Esophagus squamous epithelium (tissue), 5 donors: ENCODE data around the gene CAMK1D. TPM values are rescaled to one million over a fixed set of nuclear protein-coding genes. Genes with fewer than 3 reads are reported as not detected.

Experiments
- DNase-seq: peaks from one replicate; lab custom pipeline; 2025; lab: John Stamatoyannopoulos, UW
- H3K27ac ChIP-seq, 4 donors: fragments of 200-600 bp; sonication (generic); one replicate each; pipeline ENCODE4 v1.5.1; 2016 to 2019; ENCODE audit warnings: mild to moderate bottlenecking in 1 of 4
- H3K27me3 ChIP-seq, 4 donors: fragments of 200-600 bp; sonication (generic); 1 replicate in 3 of 4; 2 replicates in 1 of 4; pipeline versions ENCODE4 v1.5.1 to v1.6.0; 2017 to 2021; ENCODE audit warnings: antibody characterized with exemption in 1 of 4
- H3K36me3 ChIP-seq, 3 donors: fragments of 200-600 bp; sonication (generic); one replicate each; pipeline ENCODE4 v1.5.1; 2016 to 2019
- H3K4me1 ChIP-seq, 3 donors: fragments of 200-600 bp; sonication (generic); one replicate each; pipeline ENCODE4 v1.5.1; 2017 to 2019
- H3K4me3 ChIP-seq, 4 donors: fragments of 200-600 bp; sonication (generic); 1 replicate in 3 of 4; 2 replicates in 1 of 4; pipeline ENCODE4 v1.5.1; 2016 to 2019; ENCODE audit warnings: mild to moderate bottlenecking in 2 of 4, moderate library complexity in 1 of 4
- H3K9me3 ChIP-seq, 3 donors: fragments of 200-600 bp; sonication (generic); one replicate each; pipeline ENCODE4 v1.5.1; 2016 to 2019
- CTCF ChIP-seq, 6 experiments: fragments of 450-650 bp in 4 of 6; fragments of 200-600 bp in 2 of 6; sonication (generic) in 2 of 6; IDR thresholded peaks; one replicate each; pipeline ENCODE4 v1.5.1; 2016 to 2019; ENCODE audit warnings: antibody characterized with exemption in 6 of 6, mild to moderate bottlenecking in 4 of 6, moderate library complexity in 4 of 6
- POLR2A ChIP-seq, 4 donors: fragments of 450-650 bp; IDR thresholded peaks; one replicate each; pipeline ENCODE4 v1.6.1; 2017; ENCODE audit warnings: antibody characterized with exemption in 4 of 4, mild to moderate bottlenecking in 4 of 4, moderate library complexity in 3 of 4
- WGBS, 2 donors: methylation state at CpG; one replicate each; pipeline ENCODE4 v1.1.5; 2018; 5-methylcytosine and 5-hydroxymethylcytosine counted together
- intact Hi-C: fragments of 100-400 bp; cut with DNase I; formaldehyde crosslinking; loops from one replicate; pipeline ENCODE4 v1.15.0; 2022
- total RNA-seq, 4 donors: library from RNA; depleted of rRNA; stranded (reverse); fragments of >200 nt; gene quantifications; one replicate each; pipeline ENCODE4 v1.1.0, GENCODE V29; 2016
- donor health status: DM: yes; HTN: yes; CAD: no.

The CAMK1D gene
- total RNA-seq, 4 donors from 2014 or later, result 3.8 to 11.8 (median 9.9) TPM

- intact Hi-C loops, result no loop called here
- Histone ChIP-seq H3K4me1 (peaks cover 0 to 5% (median 0%) of the 10 kb centered on the region in 3 donors), H3K27me3 (no peaks in the 10 kb centered on the region), H3K36me3 (no peaks in the 10 kb centered on the region), H3K27ac (no peak overlapping the region), H3K9me3 (no peaks in the 10 kb centered on the region), H3K4me3 (no peak overlapping the region)
- TF ChIP-seq POLR2A (IDR thresholded peaks at IDR 0.05), result no peak
- TF ChIP-seq CTCF (IDR thresholded peaks at IDR 0.05), result no peak
- no peak for DNase-seq
- WGBS, 2 donors, result 60 to 68% methylated on average over 6 of the region's 6 CpGs
These were observed 8.4 kb upstream of the CAMK1D start for GRCh38 chr10:12340937-12341336.

GRCh38 chr10:12341526-12341925 lies 7.8 kb upstream of the CAMK1D start:
- no peak for DNase-seq
- no peaks in the 10 kb centered on the region for H3K9me3 ChIP-seq
- WGBS, 2 donors, result 70 to 79% methylated on average over 6 of the region's 6 CpGs
- TF ChIP-seq CTCF (IDR thresholded peaks at IDR 0.05) (no peak), POLR2A (IDR thresholded peaks at IDR 0.05) (no peak)
- H3K27me3 ChIP-seq, result no peaks in the 10 kb centered on the region
- H3K36me3 ChIP-seq, result no peaks in the 10 kb centered on the region
- H3K4me3 ChIP-seq, result no peak overlapping the region
- H3K27ac ChIP-seq, result no peak overlapping the region
- H3K4me1 ChIP-seq, result peaks cover 0 to 5% (median 0%) of the 10 kb centered on the region in 3 donors
- intact Hi-C loops, result no loop called here

GRCh38 chr10:12344375-12345110 lies 4.8 kb upstream of the CAMK1D start:
- Histone ChIP-seq H3K36me3 (no peaks in the 10 kb centered on the region), H3K4me3 (no peak overlapping the region), H3K4me1 (peaks cover 5 to 16% (median 6%) of the 10 kb centered on the region in 3 donors), H3K9me3 (no peaks in the 10 kb centered on the region), H3K27ac (no peak overlapping the region), H3K27me3 (no peaks in the 10 kb centered on the region)
- DNase-seq, result no peak
- 80 to 90% methylated on average over 3 of the region's 3 CpGs for WGBS, 2 donors
- TF ChIP-seq CTCF (IDR thresholded peaks at IDR 0.05) (no peak), POLR2A (IDR thresholded peaks at IDR 0.05) (no peak)
- intact Hi-C loops, result no loop called here

GRCh38 chr10:12346707-12347106 lies 2.6 kb upstream of the CAMK1D start:
- H3K27ac ChIP-seq, result no peak overlapping the region
- intact Hi-C loops, result no loop called here
- peaks cover 13 to 30% (median 17%) of the 10 kb centered on the region in 3 donors for H3K4me1 ChIP-seq
- H3K27me3 ChIP-seq, result no peaks in the 10 kb centered on the region
- WGBS, 2 donors, result 91 to 92% methylated on average over 10 of the region's 10 CpGs
- H3K4me3 ChIP-seq, result no peak overlapping the region
- TF ChIP-seq CTCF (IDR thresholded peaks at IDR 0.05), result no peak
- TF ChIP-seq POLR2A (IDR thresholded peaks at IDR 0.05), result no peak
- DNase-seq, result no peak
- no peaks in the 10 kb centered on the region for H3K36me3 ChIP-seq
- H3K9me3 ChIP-seq, result no peaks in the 10 kb centered on the region

GRCh38 chr10:12348294-12348869 lies 965 bp upstream of the CAMK1D start:
- TF ChIP-seq CTCF (IDR thresholded peaks at IDR 0.05) (no peak), POLR2A (IDR thresholded peaks at IDR 0.05) (no peak)
- no peaks in the 10 kb centered on the region for H3K9me3 ChIP-seq
- DNase-seq, result no peak
- no peaks in the 10 kb centered on the region for H3K36me3 ChIP-seq
- H3K27ac ChIP-seq, result peak overlapping the region; percentile 82 to 93 (median 88)
- WGBS, 2 donors, result 35 to 43% methylated on average over 8 to 12 of the region's 24 CpGs
- H3K4me1 ChIP-seq, result peaks cover 13 to 31% (median 17%) of the 10 kb centered on the region in 3 donors
- intact Hi-C loops, result no loop called here
- peak overlapping the region; percentile 61 to 96 (median 88) for H3K4me3 ChIP-seq
- no peaks in the 10 kb centered on the region for H3K27me3 ChIP-seq
